ENCODE data around the gene STRA6. TPM values are rescaled to one million over a fixed set of nuclear protein-coding genes. Genes with fewer than 3 reads are reported as not detected.

Gene STRA6
- total RNA-seq, 1 experiment from 2014 or later: not detected

GRCh38 chr15:74185710-74186348 is 16.8 kb downstream of the STRA6 start:
- Mint-ChIP-seq H3K27me3 (ENCODE audit: insufficient read depth, unreplicated experiment) (peaks cover 19% of the 10 kb centered on the region), H3K4me1 (ENCODE audit: insufficient read depth, unreplicated experiment) (no peaks in the 10 kb centered on the region), H3K27ac (ENCODE audit: low read depth, unreplicated experiment) (no peak overlapping the region), H3K36me3 (ENCODE audit: insufficient read depth, unreplicated experiment) (no peaks in the 10 kb centered on the region), H3K4me3 (ENCODE audit: unreplicated experiment) (no peak overlapping the region), H3K9me3 (ENCODE audit: unreplicated experiment) (no peaks in the 10 kb centered on the region)
- POLR2A ChIA-PET: no interaction called here
- intact Hi-C loops (cut with micrococcal nuclease): no loop called here
- no peak for TF ChIP-seq CTCF (IDR thresholded peaks at IDR 0.05; ENCODE audit: unreplicated experiment)
- BruUV-seq (replicated peaks): no TSS peak
- no peak for DNase-seq (ENCODE audit: unreplicated experiment)
- CTCF ChIA-PET: interaction anchor here (0.6 kb wide), 2 partner anchors 52 to 57 kb away, joined by 3 read pairs; no protein-coding TSS in a partner anchor

GRCh38 chr15:74184582-74185091 is 17.9 kb downstream of the STRA6 start:
- intact Hi-C loops (cut with micrococcal nuclease): no loop called here
- Mint-ChIP-seq H3K9me3 (ENCODE audit: unreplicated experiment) (no peaks in the 10 kb centered on the region), H3K4me1 (ENCODE audit: insufficient read depth, unreplicated experiment) (peaks cover 9% of the 10 kb centered on the region), H3K27ac (ENCODE audit: low read depth, unreplicated experiment) (no peak overlapping the region), H3K36me3 (ENCODE audit: insufficient read depth, unreplicated experiment) (no peaks in the 10 kb centered on the region), H3K4me3 (ENCODE audit: unreplicated experiment) (no peak overlapping the region), H3K27me3 (ENCODE audit: insufficient read depth, unreplicated experiment) (peaks cover 19% of the 10 kb centered on the region)
- ChIA-PET POLR2A (no interaction called here), CTCF (no interaction called here)
- TF ChIP-seq CTCF (IDR thresholded peaks at IDR 0.05; ENCODE audit: unreplicated experiment): no peak
- BruUV-seq (replicated peaks): no TSS peak
- DNase-seq (ENCODE audit: unreplicated experiment): no peak

GRCh38 chr15:74182131-74182530 is 20.5 kb downstream of the STRA6 start:
- ChIA-PET POLR2A (no interaction called here), CTCF (interaction anchor here (0.6 kb wide), 1 partner anchor 115 kb away, joined by 3 read pairs; no protein-coding TSS in a partner anchor)
- no peak overlapping the region for H3K27ac Mint-ChIP-seq (ENCODE audit: low read depth, unreplicated experiment)
- peaks cover 14% of the 10 kb centered on the region for H3K27me3 Mint-ChIP-seq (ENCODE audit: insufficient read depth, unreplicated experiment)
- peaks cover 34% of the 10 kb centered on the region for H3K4me1 Mint-ChIP-seq (ENCODE audit: insufficient read depth, unreplicated experiment)
- no peaks in the 10 kb centered on the region for H3K9me3 Mint-ChIP-seq (ENCODE audit: unreplicated experiment)
- no peaks in the 10 kb centered on the region for H3K36me3 Mint-ChIP-seq (ENCODE audit: insufficient read depth, unreplicated experiment)
- no TSS peak for BruUV-seq (replicated peaks)
- DNase-seq (ENCODE audit: unreplicated experiment): no peak
- TF ChIP-seq CTCF (IDR thresholded peaks at IDR 0.05; ENCODE audit: unreplicated experiment): no peak
- no peak overlapping the region for H3K4me3 Mint-ChIP-seq (ENCODE audit: unreplicated experiment)
- intact Hi-C loops (cut with micrococcal nuclease): no loop called here

GRCh38 chr15:74180881-74181602 is 21.5 kb downstream of the STRA6 start:
- intact Hi-C loops (cut with micrococcal nuclease): no loop called here
- H3K36me3 Mint-ChIP-seq (ENCODE audit: insufficient read depth, unreplicated experiment): no peaks in the 10 kb centered on the region
- no peaks in the 10 kb centered on the region for H3K9me3 Mint-ChIP-seq (ENCODE audit: unreplicated experiment)
- no TSS peak for BruUV-seq (replicated peaks)
- peaks cover 9% of the 10 kb centered on the region for H3K27me3 Mint-ChIP-seq (ENCODE audit: insufficient read depth, unreplicated experiment)
- H3K4me3 Mint-ChIP-seq (ENCODE audit: unreplicated experiment): no peak overlapping the region
- POLR2A ChIA-PET: interaction anchor here (1.0 kb wide), 1 partner anchor 20 kb away, joined by 3 read pairs; no protein-coding TSS in a partner anchor
- TF ChIP-seq CTCF (IDR thresholded peaks at IDR 0.05; ENCODE audit: unreplicated experiment): no peak
- no peak overlapping the region for H3K27ac Mint-ChIP-seq (ENCODE audit: low read depth, unreplicated experiment)
- CTCF ChIA-PET: interaction anchor here (0.5 to 0.6 kb wide), 2 partner anchors 114 to 128 kb away, joined by 3 read pairs; no protein-coding TSS in a partner anchor
- no peak for DNase-seq (ENCODE audit: unreplicated experiment)
- H3K4me1 Mint-ChIP-seq (ENCODE audit: insufficient read depth, unreplicated experiment): peaks cover 38% of the 10 kb centered on the region
